GM10248 (cell line): Measurements from ENCODE around the gene C10orf88.

Source experiments
- CTCF ChIA-PET: fragments of 300-600 bp; sonication (Branson Sonifier 250); formaldehyde crosslinking; extraction: SDS; loops from one replicate; lab custom pipeline; 2021; ENCODE audit warnings: antibody characterized with exemption; lab: Yijun Ruan, JAX
- POLR2A ChIA-PET: fragments of 350-650 bp; sonication (Branson Sonifier 250); formaldehyde crosslinking; extraction: SDS; loops from one replicate; lab custom pipeline; 2020; ENCODE audit warnings: antibody characterized with exemption; lab: Yijun Ruan, JAX
- DNase-seq: peaks from one replicate; pipeline ENCODE4 v3.0.0; 2012; ENCODE audit errors: extremely low spot score
- TF ChIP-seq, protein P1 (sequence below): IDR thresholded peaks from 2 replicates; pipeline ENCODE4 v1.5.1; 2012; ENCODE audit warnings: mild to moderate bottlenecking, low read depth; ENCODE audit errors: extremely low read depth, missing control alignments, control extremely low read depth

Gene C10orf88

DNA sequence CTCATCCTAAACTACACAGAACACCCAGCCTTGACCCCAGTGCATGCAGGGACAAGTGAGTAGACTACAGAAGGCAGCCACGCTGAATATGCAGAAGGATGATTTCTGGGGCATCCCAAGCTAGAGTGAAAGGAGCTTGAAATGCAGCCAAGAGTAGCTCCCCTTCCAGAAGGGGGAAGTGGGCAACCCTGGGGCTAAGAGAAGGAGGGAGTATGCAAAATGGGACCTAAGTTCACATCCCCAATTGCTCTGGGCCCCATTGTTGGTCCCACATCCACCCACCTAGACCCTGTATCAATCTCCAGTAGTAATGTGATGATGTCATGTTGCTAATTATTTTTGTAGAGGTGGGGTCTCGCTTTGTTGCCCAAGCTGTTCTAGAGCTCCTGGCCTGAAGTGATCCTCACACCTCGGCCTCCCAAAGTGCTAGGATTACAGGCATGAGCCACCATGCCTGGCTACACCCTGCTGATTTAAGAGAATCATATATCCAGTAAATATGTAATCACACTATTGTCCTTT is 20.6 kb upstream of the C10orf88 start:
- POLR2A ChIA-PET = no interaction called here
- TF ChIP-seq, protein P1, sequence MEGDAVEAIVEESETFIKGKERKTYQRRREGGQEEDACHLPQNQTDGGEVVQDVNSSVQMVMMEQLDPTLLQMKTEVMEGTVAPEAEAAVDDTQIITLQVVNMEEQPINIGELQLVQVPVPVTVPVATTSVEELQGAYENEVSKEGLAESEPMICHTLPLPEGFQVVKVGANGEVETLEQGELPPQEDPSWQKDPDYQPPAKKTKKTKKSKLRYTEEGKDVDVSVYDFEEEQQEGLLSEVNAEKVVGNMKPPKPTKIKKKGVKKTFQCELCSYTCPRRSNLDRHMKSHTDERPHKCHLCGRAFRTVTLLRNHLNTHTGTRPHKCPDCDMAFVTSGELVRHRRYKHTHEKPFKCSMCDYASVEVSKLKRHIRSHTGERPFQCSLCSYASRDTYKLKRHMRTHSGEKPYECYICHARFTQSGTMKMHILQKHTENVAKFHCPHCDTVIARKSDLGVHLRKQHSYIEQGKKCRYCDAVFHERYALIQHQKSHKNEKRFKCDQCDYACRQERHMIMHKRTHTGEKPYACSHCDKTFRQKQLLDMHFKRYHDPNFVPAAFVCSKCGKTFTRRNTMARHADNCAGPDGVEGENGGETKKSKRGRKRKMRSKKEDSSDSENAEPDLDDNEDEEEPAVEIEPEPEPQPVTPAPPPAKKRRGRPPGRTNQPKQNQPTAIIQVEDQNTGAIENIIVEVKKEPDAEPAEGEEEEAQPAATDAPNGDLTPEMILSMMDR = no peak
- CTCF ChIA-PET = interaction anchor here (1.3 kb wide), 1 partner anchor 12 kb away, joined by 3 read pairs; no protein-coding TSS in a partner anchor
- DNase-seq = no peak

DNA sequence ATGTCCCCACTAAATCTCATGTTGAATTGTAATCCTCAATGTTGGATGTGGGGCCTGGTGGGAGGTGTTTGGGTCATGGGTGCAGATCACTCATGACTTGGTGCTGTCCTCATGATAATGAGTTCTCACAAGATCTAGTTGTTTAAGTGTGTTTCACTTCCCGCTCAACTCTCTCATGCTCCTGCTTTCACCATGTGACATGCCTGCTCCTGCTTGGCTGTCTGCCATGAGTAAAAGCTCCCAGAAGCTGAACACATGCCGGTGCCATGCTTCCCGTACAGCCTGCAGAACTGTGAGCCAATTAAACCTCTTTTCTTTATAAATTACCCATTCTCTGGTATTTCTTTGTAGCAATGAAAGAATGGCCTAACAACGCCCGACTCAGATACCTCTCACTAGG is 20.0 kb upstream of the C10orf88 start:
- ChIA-PET POLR2A (no interaction called here), CTCF (interaction anchor here (1.3 kb wide), 1 partner anchor 12 kb away, joined by 3 read pairs; no protein-coding TSS in a partner anchor)
- DNase-seq = no peak
- TF ChIP-seq, protein P1 = no peak

DNA sequence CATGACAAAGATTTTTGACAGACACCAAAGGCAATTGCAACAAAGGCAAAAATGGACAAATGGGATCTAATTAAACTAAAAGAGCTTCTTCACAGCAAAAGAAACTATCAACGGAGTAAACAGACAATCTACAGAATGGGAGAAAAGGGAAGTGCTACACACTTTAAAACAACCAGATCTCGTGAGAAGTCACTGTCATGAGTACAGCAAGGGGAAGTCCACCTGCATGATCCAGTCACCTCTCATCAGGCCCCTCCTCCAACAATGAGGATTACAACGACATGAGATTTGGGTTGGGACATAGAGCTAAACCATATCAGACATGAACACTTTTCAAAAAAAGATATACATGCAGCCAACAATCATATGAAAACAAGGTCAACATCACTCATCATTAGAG is 14.7 kb upstream of the C10orf88 start:
- POLR2A ChIA-PET = no interaction called here
- CTCF ChIA-PET = interaction anchor here (0.9 to 1.6 kb wide), 3 partner anchors 11 to 13 kb away, joined by 3 to 5 read pairs (median 4); partner anchors contain the start of gene PSTK
- no peak for DNase-seq
- TF ChIP-seq, protein P1 = no peak

- no peak for DNase-seq
- POLR2A ChIA-PET = no interaction called here
- TF ChIP-seq, protein P1 = no peak
- CTCF ChIA-PET = interaction anchor here (1.0 to 1.7 kb wide), 2 partner anchors 11 to 13 kb away, joined by 6 read pairs; partner anchors contain the start of gene PSTK
Measured at GRCh38 chr10:122966879-122967278, 12.9 kb upstream of the C10orf88 start.

DNA sequence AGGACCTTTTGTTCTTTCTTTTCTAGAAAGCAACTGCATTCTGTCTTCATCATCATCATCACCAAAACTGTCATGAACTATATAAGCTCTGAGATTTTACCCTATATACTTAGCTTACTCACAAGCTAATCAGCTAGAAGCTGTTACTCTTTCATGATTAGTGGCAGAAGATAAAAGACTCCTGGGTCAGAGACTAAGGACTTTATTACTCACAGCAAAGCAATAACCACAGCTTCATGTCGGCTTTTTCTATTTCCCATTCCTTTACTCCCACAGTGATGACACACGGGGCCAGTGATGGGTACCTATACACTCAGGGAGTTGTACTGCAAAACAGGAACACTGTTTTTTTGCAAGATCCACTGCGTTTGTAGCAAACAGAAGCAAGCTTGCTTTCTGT is 8.4 kb upstream of the C10orf88 start:
- DNase-seq = no peak
- TF ChIP-seq, protein P1 = no peak
- ChIA-PET CTCF (interaction anchor here (1.0 to 1.4 kb wide), 4 partner anchors 11 to 82 kb away, joined by 3 to 4 read pairs (median 3); partner anchors contain the start of gene PSTK), POLR2A (no interaction called here)

- ChIA-PET CTCF (interaction anchor here (0.7 to 1.8 kb wide), 6 partner anchors 11 to 51 kb away, joined by 3 to 7 read pairs (median 3); partner anchors contain the start of genes IKZF5 and PSTK), POLR2A (no interaction called here)
- TF ChIP-seq, protein P1 = no peak
- no peak for DNase-seq
Measured at GRCh38 chr10:122957474-122957873, 3.4 kb upstream of the C10orf88 start.
